K562 (cell line): ENCODE results near the gene ARL10. TPM values are rescaled to one million over a fixed set of nuclear protein-coding genes. Genes with fewer than 3 reads are reported as not detected.

Experiments
- BRF1 ChIP-seq: IDR thresholded peaks from 3 replicates; pipeline ENCODE4 v1.6.1; 2011; ENCODE audit warnings: borderline replicate concordance, mild to moderate bottlenecking; ENCODE audit not compliant: insufficient read length; ENCODE audit errors: extremely low read depth
- EHMT2 ChIP-seq: fragments of 450-650 bp; IDR thresholded peaks from 2 replicates; pipeline ENCODE4 v1.6.1; 2018; ENCODE audit warnings: antibody characterized with exemption
- GABPA ChIP-seq: fragments of 200-800 bp; sonication (Bioruptor generic); conservative IDR thresholded peaks from 2 replicates; pipeline ENCODE4 v1.6.1; 2016; ENCODE audit warnings: low read depth, missing genetic modification characterization, missing compliant biosample characterization
- HEY1 ChIP-seq: fragments of 250-450 bp; sonication (Bioruptor Pico); IDR thresholded peaks from 2 replicates; pipeline ENCODE4 v1.5.0; 2020; ENCODE audit warnings: mild to moderate bottlenecking, moderate library complexity, borderline replicate concordance
- HNRNPL ChIP-seq: fragments of 200-400 bp; formaldehyde crosslinking; IDR thresholded peaks from 2 replicates; pipeline ENCODE4 v1.6.1; 2017; ENCODE audit warnings: low read depth, mild to moderate bottlenecking, low read length
- JUN ChIP-seq, 2 experiments: sonication (generic) in 1 of 2; formaldehyde crosslinking in 1 of 2; IDR thresholded peaks; 2 replicates each; pipeline versions ENCODE4 v1.6.1 to v1.8.0; 2012 to 2022; ENCODE audit warnings: borderline replicate concordance in 2 of 2, mild to moderate bottlenecking in 2 of 2, improper control_type of control experiment in 1 of 2, low read depth in 1 of 2, low read length in 1 of 2, missing genetic modification reagents in 1 of 2
- PCBP1 ChIP-seq: fragments of 200-400 bp; formaldehyde crosslinking; IDR thresholded peaks from 2 replicates; pipeline ENCODE4 v1.6.1; 2018; ENCODE audit warnings: mild to moderate bottlenecking, low read depth, low read length; ENCODE audit not compliant: poor library complexity, severe bottlenecking
- PHTF2 ChIP-seq: fragments of 250-450 bp; sonication (Bioruptor Pico); IDR thresholded peaks from 2 replicates; pipeline ENCODE4 v1.5.0; 2021; ENCODE audit warnings: mild to moderate bottlenecking
- POLR2AphosphoS2 ChIP-seq: IDR thresholded peaks from 2 replicates; pipeline ENCODE4 v1.6.1; 2012; ENCODE audit warnings: low read length, improper control_type of control experiment
- PYGO2 ChIP-seq: fragments of 450-650 bp; IDR thresholded peaks from 2 replicates; pipeline ENCODE4 v1.6.1; 2016; ENCODE audit warnings: mild to moderate bottlenecking, missing genetic modification characterization, moderate library complexity, missing compliant biosample characterization
- RBM22 ChIP-seq: fragments of 200-400 bp; formaldehyde crosslinking; IDR thresholded peaks from 2 replicates; pipeline ENCODE4 v1.6.1; 2018; ENCODE audit warnings: low read length, low read depth; ENCODE audit not compliant: poor library complexity, severe bottlenecking
- SP2 ChIP-seq: IDR thresholded peaks from 2 replicates; pipeline ENCODE4 v1.6.1; 2011; ENCODE audit warnings: mild to moderate bottlenecking, low read depth, low read length, moderate library complexity; ENCODE audit not compliant: poor library complexity, severe bottlenecking; ENCODE audit errors: extremely low read depth
- WHSC1 ChIP-seq: IDR thresholded peaks from one replicate; pipeline ENCODE4 v1.6.1; 2012; ENCODE audit warnings: low read length, control low read depth, inconsistent platforms
- ZKSCAN3 ChIP-seq: fragments of 250-450 bp; sonication (Bioruptor Pico); IDR thresholded peaks from 2 replicates; pipeline ENCODE4 v1.4.0; 2020
- ZNF445 ChIP-seq: fragments of 250-450 bp; sonication (Bioruptor Pico); IDR thresholded peaks from 2 replicates; pipeline ENCODE4 v1.4.0; 2020; ENCODE audit warnings: low read depth, mild to moderate bottlenecking, moderate library complexity
- ZSCAN32 ChIP-seq: fragments of 450-650 bp; formaldehyde crosslinking; IDR thresholded peaks from 2 replicates; pipeline ENCODE4 v1.4.0; 2020; ENCODE audit warnings: mild to moderate bottlenecking, moderate library complexity
- polyA plus RNA-seq, 8 experiments: library from polyadenylated mRNA; depleted of rRNA in 4 of 8; stranded (reverse) in 5 of 8; unstranded in 3 of 8; fragments of >200 nt; fragmentation: Nextera tagmentation in 2 of 8; fragmentation: Illumina TruSeq in 1 of 8; extraction: Ambion mirVana in 2 of 8; extraction: Trizol in 1 of 8; gene quantifications; 2 replicates each; pipeline versions ENCODE4 v1.2.1 to v1.2.3, GENCODE V29; 2011 to 2014; ENCODE audit warnings: inconsistent platforms in 1 of 8, missing spikeins in 1 of 8
- total RNA-seq, 7 experiments: library from RNA; depleted of rRNA in 6 of 7; stranded (reverse); fragments of >200 nt in 6 of 7; fragmentation: Illumina TruSeq in 2 of 7; extraction: Trizol in 2 of 7; gene quantifications; 2 replicates each; pipeline versions ENCODE4 v1.2.1 to v1.2.3, GENCODE V29; 2011 to 2021; ENCODE audit warnings: low replicate concordance in 1 of 7
- TF ChIP-seq, protein P1 (sequence below): IDR thresholded peaks from 2 replicates; pipeline ENCODE4 v1.6.1; 2016; ENCODE audit warnings: missing genetic modification characterization, missing compliant biosample characterization
- TF ChIP-seq, protein P2 (sequence below): fragments of 450-650 bp; IDR thresholded peaks from 2 replicates; pipeline ENCODE4 v1.6.1; 2016; ENCODE audit warnings: missing biosample characterization, missing genetic modification characterization
- TF ChIP-seq, protein P3 (sequence below): fragments of 250-450 bp; sonication (Bioruptor Pico); IDR thresholded peaks from 2 replicates; pipeline ENCODE4 v1.6.1; 2021; ENCODE audit warnings: mild to moderate bottlenecking
- TF ChIP-seq, protein P4 (sequence below): sonication (generic); formaldehyde crosslinking; IDR thresholded peaks from 2 replicates; pipeline ENCODE4 v1.8.1; 2023; ENCODE audit warnings: mild to moderate bottlenecking, missing genetic modification reagents

ARL10 gene
- total and polyA plus RNA-seq, 9 of the 15 experiments (the other 6 are each of a cell fraction or from before 2014, with no cell fraction given) = under 0.01 to 0.40 (median 0.34) TPM; not detected in 3

DNA sequence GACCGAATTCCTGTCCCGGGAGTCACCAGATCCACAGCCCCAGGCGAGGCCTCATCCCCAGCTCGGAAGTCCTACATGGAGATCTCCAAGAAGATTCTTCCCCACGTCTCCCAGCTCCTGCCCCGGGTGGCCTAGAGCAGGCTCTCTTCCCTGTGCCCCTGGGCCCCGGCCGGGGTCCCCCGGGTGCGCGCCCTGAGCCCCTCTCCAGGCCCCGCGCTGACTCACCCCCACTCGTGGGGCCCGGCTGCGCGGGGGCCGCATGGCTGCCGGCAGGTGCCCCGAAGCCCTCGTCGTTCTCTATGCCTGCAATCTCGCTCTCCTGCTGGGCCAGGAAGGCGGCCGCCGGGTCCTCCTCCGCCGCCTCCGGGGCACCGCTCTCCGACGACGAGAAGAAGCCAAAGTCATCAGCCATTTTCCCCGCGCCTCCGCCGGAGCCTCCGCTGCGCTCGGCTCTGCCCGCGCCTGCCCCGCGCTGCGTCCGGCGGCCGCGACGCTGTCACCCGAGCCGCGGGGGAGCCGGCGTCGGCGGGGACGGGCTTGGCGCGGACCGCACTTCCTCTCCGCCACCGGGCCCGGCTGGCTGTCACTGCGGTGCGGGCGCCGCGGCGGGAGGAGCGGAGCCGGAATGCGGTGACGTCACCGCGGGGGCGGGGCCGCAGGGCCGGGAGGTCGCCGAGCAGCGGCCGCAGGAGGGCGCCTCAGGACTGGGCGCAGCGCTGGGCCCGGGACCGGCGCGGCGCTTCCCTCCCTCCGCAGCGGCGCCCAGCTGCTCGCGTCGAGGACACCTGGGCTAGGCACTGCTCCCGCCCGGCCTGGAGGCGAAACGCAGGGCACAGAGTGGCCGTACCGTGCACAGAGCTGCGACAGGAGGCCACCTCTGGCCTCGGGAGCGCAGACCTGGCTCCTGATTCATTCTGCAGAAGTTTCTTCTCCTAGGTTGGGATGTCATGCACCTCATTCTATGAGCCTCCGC lies 51.0 kb downstream of the ARL10 start, which contains the start of gene CLTB (continued):
- TF ChIP-seq HNRNPL (peak; percentile 80; the same call in 1 of the 2 replicates), POLR2AphosphoS2 (no peak), HEY1 (no peak), PYGO2 (tag) (no peak), BRF1 (no peak), RBM22 (peak; percentile 53), ZKSCAN3 (CRISPR knock-in tag) (no peak), PCBP1 (no peak), ZSCAN32 (CRISPR knock-in tag) (no peak), EHMT2 (no peak), ZNF445 (CRISPR knock-in tag) (no peak), SP2 (no peak), WHSC1 (no peak), PHTF2 (CRISPR knock-in tag) (no peak), GABPA (peak; percentile 68), JUN (IDR thresholded peaks at IDR 0.05; ENCODE audit: borderline replicate concordance, low read depth, low read length) (peak; percentile 93), JUN (CRISPR knock-in tag; IDR thresholded peaks at IDR 0.05; ENCODE audit: borderline replicate concordance) (peak; percentile 89; the same call in 1 of the 2 replicates)
- TF ChIP-seq, protein P1, sequence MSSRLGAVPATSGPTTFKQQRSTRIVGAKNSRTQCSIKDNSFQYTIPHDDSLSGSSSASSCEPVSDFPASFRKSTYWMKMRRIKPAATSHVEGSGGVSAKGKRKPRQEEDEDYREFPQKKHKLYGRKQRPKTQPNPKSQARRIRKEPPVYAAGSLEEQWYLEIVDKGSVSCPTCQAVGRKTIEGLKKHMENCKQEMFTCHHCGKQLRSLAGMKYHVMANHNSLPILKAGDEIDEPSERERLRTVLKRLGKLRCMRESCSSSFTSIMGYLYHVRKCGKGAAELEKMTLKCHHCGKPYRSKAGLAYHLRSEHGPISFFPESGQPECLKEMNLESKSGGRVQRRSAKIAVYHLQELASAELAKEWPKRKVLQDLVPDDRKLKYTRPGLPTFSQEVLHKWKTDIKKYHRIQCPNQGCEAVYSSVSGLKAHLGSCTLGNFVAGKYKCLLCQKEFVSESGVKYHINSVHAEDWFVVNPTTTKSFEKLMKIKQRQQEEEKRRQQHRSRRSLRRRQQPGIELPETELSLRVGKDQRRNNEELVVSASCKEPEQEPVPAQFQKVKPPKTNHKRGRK (tag) = no peak
- TF ChIP-seq, protein P2, sequence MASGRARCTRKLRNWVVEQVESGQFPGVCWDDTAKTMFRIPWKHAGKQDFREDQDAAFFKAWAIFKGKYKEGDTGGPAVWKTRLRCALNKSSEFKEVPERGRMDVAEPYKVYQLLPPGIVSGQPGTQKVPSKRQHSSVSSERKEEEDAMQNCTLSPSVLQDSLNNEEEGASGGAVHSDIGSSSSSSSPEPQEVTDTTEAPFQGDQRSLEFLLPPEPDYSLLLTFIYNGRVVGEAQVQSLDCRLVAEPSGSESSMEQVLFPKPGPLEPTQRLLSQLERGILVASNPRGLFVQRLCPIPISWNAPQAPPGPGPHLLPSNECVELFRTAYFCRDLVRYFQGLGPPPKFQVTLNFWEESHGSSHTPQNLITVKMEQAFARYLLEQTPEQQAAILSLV = no peak
- TF ChIP-seq, protein P3, sequence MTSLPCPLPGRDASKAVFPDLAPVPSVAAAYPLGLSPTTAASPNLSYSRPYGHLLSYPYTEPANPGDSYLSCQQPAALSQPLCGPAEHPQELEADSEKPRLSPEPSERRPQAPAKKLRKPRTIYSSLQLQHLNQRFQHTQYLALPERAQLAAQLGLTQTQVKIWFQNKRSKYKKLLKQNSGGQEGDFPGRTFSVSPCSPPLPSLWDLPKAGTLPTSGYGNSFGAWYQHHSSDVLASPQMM (CRISPR knock-in tag) = no peak
- TF ChIP-seq, protein P4, sequence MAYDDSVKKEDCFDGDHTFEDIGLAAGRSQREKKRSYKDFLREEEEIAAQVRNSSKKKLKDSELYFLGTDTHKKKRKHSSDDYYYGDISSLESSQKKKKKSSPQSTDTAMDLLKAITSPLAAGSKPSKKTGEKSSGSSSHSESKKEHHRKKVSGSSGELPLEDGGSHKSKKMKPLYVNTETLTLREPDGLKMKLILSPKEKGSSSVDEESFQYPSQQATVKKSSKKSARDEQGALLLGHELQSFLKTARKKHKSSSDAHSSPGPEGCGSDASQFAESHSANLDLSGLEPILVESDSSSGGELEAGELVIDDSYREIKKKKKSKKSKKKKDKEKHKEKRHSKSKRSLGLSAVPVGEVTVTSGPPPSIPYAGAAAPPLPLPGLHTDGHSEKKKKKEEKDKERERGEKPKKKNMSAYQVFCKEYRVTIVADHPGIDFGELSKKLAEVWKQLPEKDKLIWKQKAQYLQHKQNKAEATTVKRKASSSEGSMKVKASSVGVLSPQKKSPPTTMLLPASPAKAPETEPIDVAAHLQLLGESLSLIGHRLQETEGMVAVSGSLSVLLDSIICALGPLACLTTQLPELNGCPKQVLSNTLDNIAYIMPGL (CRISPR knock-in tag) = peak; percentile 78; the same call in 1 of the 2 replicates
